ENCODE data around the gene GASK1A.

Gene GASK1A

GRCh38 chr3:43011638-43012037 lies 32.5 kb downstream of the GASK1A start:
- no peak overlapping the region for H3K4me3 ChIP-seq (ENCODE audit: low read depth, low read length)
- no peak for TF ChIP-seq CTCF (IDR thresholded peaks at IDR 0.05; ENCODE audit: low read depth, low read length)

- no peak overlapping the region for H3K4me3 ChIP-seq (ENCODE audit: low read depth, low read length)
- no peak for TF ChIP-seq CTCF (IDR thresholded peaks at IDR 0.05; ENCODE audit: low read depth, low read length)
Observed at GRCh38 chr3:43012174-43012573, 33.1 kb downstream of the GASK1A start.

DNA sequence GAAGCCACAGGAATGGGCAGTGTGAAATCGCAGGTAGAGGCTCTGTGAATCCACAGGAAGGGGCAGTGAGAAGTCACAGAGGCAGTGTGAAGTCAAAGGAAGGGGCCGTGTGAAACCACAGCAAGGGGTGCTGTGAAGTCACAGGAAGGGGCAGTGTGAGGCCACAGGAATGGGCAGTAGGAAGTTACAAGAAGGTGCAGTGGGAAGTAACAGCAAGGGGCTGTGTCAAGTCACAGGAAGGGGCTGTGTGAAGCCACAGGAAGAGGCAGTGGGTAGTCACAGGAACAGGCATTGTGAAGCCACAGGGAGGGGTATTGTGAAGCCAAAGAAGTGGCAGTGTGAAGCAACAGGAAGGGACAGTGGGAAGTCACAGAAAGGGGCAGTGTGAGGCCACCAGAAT lies 34.1 kb downstream of the GASK1A start:
- TF ChIP-seq CTCF (IDR thresholded peaks at IDR 0.05; ENCODE audit: low read depth, low read length) = no peak
- H3K4me3 ChIP-seq (ENCODE audit: low read depth, low read length) = no peak overlapping the region

- no peak overlapping the region for H3K4me3 ChIP-seq (ENCODE audit: low read depth, low read length)
- TF ChIP-seq CTCF (IDR thresholded peaks at IDR 0.05; ENCODE audit: low read depth, low read length) = no peak
Observed at GRCh38 chr3:43013743-43014155, 34.6 kb downstream of the GASK1A start.

GRCh38 chr3:43014241-43014640 lies 35.1 kb downstream of the GASK1A start:
- no peak overlapping the region for H3K4me3 ChIP-seq (ENCODE audit: low read depth, low read length)
- no peak for TF ChIP-seq CTCF (IDR thresholded peaks at IDR 0.05; ENCODE audit: low read depth, low read length)

DNA sequence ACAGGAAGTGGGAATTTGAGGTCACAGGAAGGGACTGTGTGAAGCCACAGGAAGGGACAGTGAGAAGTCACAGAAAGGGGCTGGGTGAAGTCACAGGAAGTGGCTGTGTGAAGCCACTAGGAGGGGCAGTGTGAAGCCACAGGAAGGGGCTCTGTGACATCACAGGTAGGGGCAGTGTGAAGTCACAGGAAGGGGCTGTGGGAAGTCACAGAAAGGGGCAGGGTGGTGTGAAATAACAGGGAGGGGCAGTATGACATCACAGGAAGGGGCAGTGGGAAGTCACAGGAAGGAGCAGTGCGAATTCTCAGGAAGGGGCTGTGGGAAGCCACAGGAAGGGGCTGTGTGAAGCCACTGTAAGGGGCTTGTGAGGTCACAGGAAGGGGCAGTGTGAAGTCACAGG lies 35.8 kb downstream of the GASK1A start:
- no peak for TF ChIP-seq CTCF (IDR thresholded peaks at IDR 0.05; ENCODE audit: low read depth, low read length)
- no peak overlapping the region for H3K4me3 ChIP-seq (ENCODE audit: low read depth, low read length)

GRCh38 chr3:43015572-43015971 lies 36.5 kb downstream of the GASK1A start:
- no peak overlapping the region for H3K4me3 ChIP-seq (ENCODE audit: low read depth, low read length)

More at GRCh38 chr3:43015572-43015971, 36.5 kb downstream of the GASK1A start:
- TF ChIP-seq CTCF (IDR thresholded peaks at IDR 0.05; ENCODE audit: low read depth, low read length) = no peak

Data from WI38 (cell line).